ENCODE measurements around the gene MCTP2. TPM values are rescaled to one million over a fixed set of nuclear protein-coding genes. Genes with fewer than 3 reads are reported as not detected.

Gene MCTP2
- polyA plus RNA-seq, 1 experiment, result 9.5 TPM

DNA sequence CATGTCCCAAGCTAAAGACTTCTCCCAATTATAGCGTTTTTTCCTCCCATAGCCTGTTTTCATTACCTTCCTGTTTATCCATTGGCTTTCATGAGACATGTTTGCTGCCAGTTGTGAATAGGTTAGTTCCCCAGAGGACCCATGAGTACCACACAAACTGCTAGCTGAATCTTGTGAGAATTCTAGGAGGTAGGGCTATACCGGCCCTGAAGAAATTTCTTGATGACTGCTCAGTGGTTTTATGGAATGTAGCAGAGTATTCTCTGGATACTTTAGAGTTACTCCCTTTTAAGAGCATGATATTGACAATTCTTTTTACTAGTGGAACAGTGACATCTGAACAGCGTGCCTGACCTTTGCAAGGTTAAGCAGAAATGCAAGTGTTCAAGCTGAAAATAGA is 210.4 kb downstream of the MCTP2 start:
- ChIA-PET CTCF (no interaction called here), POLR2A (no interaction called here)
- no peaks in the 10 kb centered on the region for H3K36me3 ChIP-seq (ENCODE audit: control insufficient read depth, insufficient read depth, low read length)
- no peak overlapping the region for H3K4me3 ChIP-seq (ENCODE audit: low read depth, low read length)
- no peaks in the 10 kb centered on the region for H3K27me3 ChIP-seq (ENCODE audit: control insufficient read depth, insufficient read depth, low read length)
- no peak for DNase-seq (ENCODE audit: low read depth)
- TF ChIP-seq, protein P1, sequence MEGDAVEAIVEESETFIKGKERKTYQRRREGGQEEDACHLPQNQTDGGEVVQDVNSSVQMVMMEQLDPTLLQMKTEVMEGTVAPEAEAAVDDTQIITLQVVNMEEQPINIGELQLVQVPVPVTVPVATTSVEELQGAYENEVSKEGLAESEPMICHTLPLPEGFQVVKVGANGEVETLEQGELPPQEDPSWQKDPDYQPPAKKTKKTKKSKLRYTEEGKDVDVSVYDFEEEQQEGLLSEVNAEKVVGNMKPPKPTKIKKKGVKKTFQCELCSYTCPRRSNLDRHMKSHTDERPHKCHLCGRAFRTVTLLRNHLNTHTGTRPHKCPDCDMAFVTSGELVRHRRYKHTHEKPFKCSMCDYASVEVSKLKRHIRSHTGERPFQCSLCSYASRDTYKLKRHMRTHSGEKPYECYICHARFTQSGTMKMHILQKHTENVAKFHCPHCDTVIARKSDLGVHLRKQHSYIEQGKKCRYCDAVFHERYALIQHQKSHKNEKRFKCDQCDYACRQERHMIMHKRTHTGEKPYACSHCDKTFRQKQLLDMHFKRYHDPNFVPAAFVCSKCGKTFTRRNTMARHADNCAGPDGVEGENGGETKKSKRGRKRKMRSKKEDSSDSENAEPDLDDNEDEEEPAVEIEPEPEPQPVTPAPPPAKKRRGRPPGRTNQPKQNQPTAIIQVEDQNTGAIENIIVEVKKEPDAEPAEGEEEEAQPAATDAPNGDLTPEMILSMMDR (IDR thresholded peaks at IDR 0.05; ENCODE audit: insufficient read depth, low read depth, low read length), result no peak

DNA sequence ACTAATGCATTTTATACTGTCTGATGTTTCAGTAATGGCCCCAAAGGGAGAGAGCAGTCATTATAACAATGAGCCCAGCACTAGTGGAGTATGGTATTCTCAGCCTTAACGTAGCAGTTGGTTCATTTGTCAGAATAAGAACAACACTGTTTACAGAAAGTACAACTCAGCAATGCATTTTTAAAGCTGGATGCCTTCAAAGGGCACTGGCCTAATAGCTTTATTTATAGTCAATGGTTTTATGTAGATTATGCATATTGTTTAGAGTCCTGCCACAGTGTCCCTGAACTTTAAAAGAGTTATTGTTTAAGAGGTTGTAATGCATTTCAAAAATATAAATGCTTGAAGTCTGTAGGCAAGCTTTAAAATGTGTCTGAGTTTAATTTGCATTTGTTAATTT is 211.1 kb downstream of the MCTP2 start:
- CTCF ChIA-PET, result no interaction called here
- POLR2A ChIA-PET, result no interaction called here
- DNase-seq (ENCODE audit: low read depth), result no peak
- H3K27me3 ChIP-seq (ENCODE audit: control insufficient read depth, insufficient read depth, low read length), result no peaks in the 10 kb centered on the region
- TF ChIP-seq, protein P1 (IDR thresholded peaks at IDR 0.05; ENCODE audit: insufficient read depth, low read depth, low read length), result no peak
- H3K4me3 ChIP-seq (ENCODE audit: low read depth, low read length), result no peak overlapping the region
- no peaks in the 10 kb centered on the region for H3K36me3 ChIP-seq (ENCODE audit: control insufficient read depth, insufficient read depth, low read length)

- Histone ChIP-seq H3K27me3 (ENCODE audit: control insufficient read depth, insufficient read depth, low read length) (no peaks in the 10 kb centered on the region), H3K36me3 (ENCODE audit: control insufficient read depth, insufficient read depth, low read length) (no peaks in the 10 kb centered on the region), H3K4me3 (ENCODE audit: low read depth, low read length) (no peak overlapping the region)
- DNase-seq (ENCODE audit: low read depth), result no peak
- POLR2A ChIA-PET, result no interaction called here
- TF ChIP-seq, protein P1 (IDR thresholded peaks at IDR 0.05; ENCODE audit: insufficient read depth, low read depth, low read length), result no peak
- CTCF ChIA-PET, result no interaction called here
Measured at GRCh38 chr15:94443186-94443585, 211.8 kb downstream of the MCTP2 start.

- ChIA-PET POLR2A (no interaction called here), CTCF (interaction anchor here (0.8 kb wide), 1 partner anchor 118 kb away, joined by 3 read pairs; no protein-coding TSS in a partner anchor)
- no peak for DNase-seq (ENCODE audit: low read depth)
- TF ChIP-seq, protein P1 (IDR thresholded peaks at IDR 0.05; ENCODE audit: insufficient read depth, low read depth, low read length), result no peak
- Histone ChIP-seq H3K27me3 (ENCODE audit: control insufficient read depth, insufficient read depth, low read length) (no peaks in the 10 kb centered on the region), H3K36me3 (ENCODE audit: control insufficient read depth, insufficient read depth, low read length) (no peaks in the 10 kb centered on the region), H3K4me3 (ENCODE audit: low read depth, low read length) (no peak overlapping the region)
Measured at GRCh38 chr15:94445566-94446160, 214.3 kb downstream of the MCTP2 start.

- H3K27me3 ChIP-seq (ENCODE audit: control insufficient read depth, insufficient read depth, low read length), result no peaks in the 10 kb centered on the region
- no peaks in the 10 kb centered on the region for H3K36me3 ChIP-seq (ENCODE audit: control insufficient read depth, insufficient read depth, low read length)
- H3K4me3 ChIP-seq (ENCODE audit: low read depth, low read length), result no peak overlapping the region
- no peak for DNase-seq (ENCODE audit: low read depth)
- TF ChIP-seq, protein P1 (IDR thresholded peaks at IDR 0.05; ENCODE audit: insufficient read depth, low read depth, low read length), result no peak
- ChIA-PET POLR2A (no interaction called here), CTCF (no interaction called here)
Measured at GRCh38 chr15:94446441-94446840, 215.1 kb downstream of the MCTP2 start.

Measured in BJ (cell line).